Measurements from ENCODE around the gene YPEL2.

DNA sequence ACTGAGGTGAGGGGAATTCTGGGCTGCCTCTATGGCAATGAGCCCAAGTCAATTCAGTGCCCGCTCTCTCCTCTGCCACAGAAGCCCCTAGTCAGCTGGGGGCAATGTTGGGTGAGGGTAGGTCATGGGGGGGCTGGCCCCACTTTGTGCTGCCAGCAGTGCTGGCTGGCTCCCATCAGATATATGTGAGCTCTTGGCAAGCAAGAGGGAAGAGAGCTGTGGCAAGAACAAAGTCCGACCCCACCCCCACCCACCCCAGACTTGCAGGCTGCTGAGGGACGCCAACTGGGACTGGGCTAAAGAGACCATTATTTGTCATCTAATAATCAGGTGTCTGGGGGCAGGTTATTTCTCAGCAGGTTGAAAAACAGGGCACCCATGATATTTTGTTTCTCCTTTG is 89.4 kb downstream of the YPEL2 start:
- TF ChIP-seq CTCF (IDR thresholded peaks at IDR 0.05) = no peak
- TF ChIP-seq, protein P1, sequence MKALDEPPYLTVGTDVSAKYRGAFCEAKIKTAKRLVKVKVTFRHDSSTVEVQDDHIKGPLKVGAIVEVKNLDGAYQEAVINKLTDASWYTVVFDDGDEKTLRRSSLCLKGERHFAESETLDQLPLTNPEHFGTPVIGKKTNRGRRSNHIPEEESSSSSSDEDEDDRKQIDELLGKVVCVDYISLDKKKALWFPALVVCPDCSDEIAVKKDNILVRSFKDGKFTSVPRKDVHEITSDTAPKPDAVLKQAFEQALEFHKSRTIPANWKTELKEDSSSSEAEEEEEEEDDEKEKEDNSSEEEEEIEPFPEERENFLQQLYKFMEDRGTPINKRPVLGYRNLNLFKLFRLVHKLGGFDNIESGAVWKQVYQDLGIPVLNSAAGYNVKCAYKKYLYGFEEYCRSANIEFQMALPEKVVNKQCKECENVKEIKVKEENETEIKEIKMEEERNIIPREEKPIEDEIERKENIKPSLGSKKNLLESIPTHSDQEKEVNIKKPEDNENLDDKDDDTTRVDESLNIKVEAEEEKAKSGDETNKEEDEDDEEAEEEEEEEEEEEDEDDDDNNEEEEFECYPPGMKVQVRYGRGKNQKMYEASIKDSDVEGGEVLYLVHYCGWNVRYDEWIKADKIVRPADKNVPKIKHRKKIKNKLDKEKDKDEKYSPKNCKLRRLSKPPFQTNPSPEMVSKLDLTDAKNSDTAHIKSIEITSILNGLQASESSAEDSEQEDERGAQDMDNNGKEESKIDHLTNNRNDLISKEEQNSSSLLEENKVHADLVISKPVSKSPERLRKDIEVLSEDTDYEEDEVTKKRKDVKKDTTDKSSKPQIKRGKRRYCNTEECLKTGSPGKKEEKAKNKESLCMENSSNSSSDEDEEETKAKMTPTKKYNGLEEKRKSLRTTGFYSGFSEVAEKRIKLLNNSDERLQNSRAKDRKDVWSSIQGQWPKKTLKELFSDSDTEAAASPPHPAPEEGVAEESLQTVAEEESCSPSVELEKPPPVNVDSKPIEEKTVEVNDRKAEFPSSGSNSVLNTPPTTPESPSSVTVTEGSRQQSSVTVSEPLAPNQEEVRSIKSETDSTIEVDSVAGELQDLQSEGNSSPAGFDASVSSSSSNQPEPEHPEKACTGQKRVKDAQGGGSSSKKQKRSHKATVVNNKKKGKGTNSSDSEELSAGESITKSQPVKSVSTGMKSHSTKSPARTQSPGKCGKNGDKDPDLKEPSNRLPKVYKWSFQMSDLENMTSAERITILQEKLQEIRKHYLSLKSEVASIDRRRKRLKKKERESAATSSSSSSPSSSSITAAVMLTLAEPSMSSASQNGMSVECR (CRISPR knock-in tag; IDR thresholded peaks at IDR 0.05; ENCODE audit: borderline replicate concordance) = no peak
- TF ChIP-seq ZNF396 (CRISPR knock-in tag; IDR thresholded peaks at IDR 0.05; ENCODE audit: borderline replicate concordance) = no peak
- no peak for TF ChIP-seq RORB (CRISPR knock-in tag; IDR thresholded peaks at IDR 0.05)
- TF ChIP-seq, protein P2, sequence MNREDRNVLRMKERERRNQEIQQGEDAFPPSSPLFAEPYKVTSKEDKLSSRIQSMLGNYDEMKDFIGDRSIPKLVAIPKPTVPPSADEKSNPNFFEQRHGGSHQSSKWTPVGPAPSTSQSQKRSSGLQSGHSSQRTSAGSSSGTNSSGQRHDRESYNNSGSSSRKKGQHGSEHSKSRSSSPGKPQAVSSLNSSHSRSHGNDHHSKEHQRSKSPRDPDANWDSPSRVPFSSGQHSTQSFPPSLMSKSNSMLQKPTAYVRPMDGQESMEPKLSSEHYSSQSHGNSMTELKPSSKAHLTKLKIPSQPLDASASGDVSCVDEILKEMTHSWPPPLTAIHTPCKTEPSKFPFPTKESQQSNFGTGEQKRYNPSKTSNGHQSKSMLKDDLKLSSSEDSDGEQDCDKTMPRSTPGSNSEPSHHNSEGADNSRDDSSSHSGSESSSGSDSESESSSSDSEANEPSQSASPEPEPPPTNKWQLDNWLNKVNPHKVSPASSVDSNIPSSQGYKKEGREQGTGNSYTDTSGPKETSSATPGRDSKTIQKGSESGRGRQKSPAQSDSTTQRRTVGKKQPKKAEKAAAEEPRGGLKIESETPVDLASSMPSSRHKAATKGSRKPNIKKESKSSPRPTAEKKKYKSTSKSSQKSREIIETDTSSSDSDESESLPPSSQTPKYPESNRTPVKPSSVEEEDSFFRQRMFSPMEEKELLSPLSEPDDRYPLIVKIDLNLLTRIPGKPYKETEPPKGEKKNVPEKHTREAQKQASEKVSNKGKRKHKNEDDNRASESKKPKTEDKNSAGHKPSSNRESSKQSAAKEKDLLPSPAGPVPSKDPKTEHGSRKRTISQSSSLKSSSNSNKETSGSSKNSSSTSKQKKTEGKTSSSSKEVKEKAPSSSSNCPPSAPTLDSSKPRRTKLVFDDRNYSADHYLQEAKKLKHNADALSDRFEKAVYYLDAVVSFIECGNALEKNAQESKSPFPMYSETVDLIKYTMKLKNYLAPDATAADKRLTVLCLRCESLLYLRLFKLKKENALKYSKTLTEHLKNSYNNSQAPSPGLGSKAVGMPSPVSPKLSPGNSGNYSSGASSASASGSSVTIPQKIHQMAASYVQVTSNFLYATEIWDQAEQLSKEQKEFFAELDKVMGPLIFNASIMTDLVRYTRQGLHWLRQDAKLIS (CRISPR knock-in tag; IDR thresholded peaks at IDR 0.05; ENCODE audit: borderline replicate concordance) = no peak
- TF ChIP-seq KAT7 (CRISPR knock-in tag; IDR thresholded peaks at IDR 0.05; ENCODE audit: borderline replicate concordance) = no peak
- TF ChIP-seq NR3C1 (CRISPR knock-in tag; conservative IDR thresholded peaks at IDR 0.05; ENCODE audit: low read depth) = no peak
- no peak for TF ChIP-seq NFE2L1 (CRISPR knock-in tag; IDR thresholded peaks at IDR 0.05)
- TF ChIP-seq, protein P3, sequence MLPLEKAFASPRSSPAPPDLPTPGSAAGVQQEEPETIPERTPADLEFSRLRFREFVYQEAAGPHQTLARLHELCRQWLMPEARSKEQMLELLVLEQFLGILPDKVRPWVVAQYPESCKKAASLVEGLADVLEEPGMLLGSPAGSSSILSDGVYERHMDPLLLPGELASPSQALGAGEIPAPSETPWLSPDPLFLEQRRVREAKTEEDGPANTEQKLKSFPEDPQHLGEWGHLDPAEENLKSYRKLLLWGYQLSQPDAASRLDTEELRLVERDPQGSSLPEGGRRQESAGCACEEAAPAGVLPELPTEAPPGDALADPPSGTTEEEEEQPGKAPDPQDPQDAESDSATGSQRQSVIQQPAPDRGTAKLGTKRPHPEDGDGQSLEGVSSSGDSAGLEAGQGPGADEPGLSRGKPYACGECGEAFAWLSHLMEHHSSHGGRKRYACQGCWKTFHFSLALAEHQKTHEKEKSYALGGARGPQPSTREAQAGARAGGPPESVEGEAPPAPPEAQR (CRISPR knock-in tag; IDR thresholded peaks at IDR 0.05) = no peak

All from WTC11 (cell line).